Sigmoid colon (tissue), 4 donors: ENCODE data around the gene CYP26B1.

Experiments used
- EP300 ChIP-seq, 4 donors: sonication (generic); formaldehyde crosslinking; IDR thresholded peaks; one replicate each; pipeline ENCODE4 v1.6.1; 2017; ENCODE audit warnings: antibody characterized with exemption in 4 of 4
- TF ChIP-seq, protein P1 (sequence below), 4 experiments: fragments of 450-650 bp in 3 of 4; fragments of 200-600 bp in 1 of 4; IDR thresholded peaks; one replicate each; pipeline ENCODE4 v1.5.1; 2016 to 2019; ENCODE audit warnings: antibody characterized with exemption in 4 of 4, mild to moderate bottlenecking in 3 of 4, moderate library complexity in 2 of 4

DNA sequence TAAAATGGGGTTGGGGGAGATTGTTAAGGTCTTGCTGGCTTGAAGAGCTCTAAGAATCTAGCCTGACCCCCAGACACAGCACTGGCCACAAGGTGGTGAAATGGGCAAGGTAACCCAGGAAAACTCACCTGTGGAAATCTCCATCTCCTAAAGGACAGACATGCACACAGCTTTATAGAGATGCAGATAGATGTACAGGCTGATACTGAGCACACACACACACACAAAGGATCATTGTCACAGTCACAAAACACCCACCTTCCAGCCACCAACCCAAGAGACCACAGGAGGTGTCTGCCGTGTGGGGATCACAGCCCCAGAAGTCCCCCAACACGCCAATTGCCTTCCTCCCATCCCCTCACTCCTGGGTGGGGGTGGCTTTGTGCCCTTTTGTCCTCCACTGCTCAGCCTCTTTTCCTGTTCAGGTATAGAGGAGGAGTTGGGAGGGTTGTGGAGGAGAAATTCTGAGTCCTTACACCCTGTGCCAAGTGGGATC, 3.2 kb upstream of the CYP26B1 start:
- TF ChIP-seq, protein P1, sequence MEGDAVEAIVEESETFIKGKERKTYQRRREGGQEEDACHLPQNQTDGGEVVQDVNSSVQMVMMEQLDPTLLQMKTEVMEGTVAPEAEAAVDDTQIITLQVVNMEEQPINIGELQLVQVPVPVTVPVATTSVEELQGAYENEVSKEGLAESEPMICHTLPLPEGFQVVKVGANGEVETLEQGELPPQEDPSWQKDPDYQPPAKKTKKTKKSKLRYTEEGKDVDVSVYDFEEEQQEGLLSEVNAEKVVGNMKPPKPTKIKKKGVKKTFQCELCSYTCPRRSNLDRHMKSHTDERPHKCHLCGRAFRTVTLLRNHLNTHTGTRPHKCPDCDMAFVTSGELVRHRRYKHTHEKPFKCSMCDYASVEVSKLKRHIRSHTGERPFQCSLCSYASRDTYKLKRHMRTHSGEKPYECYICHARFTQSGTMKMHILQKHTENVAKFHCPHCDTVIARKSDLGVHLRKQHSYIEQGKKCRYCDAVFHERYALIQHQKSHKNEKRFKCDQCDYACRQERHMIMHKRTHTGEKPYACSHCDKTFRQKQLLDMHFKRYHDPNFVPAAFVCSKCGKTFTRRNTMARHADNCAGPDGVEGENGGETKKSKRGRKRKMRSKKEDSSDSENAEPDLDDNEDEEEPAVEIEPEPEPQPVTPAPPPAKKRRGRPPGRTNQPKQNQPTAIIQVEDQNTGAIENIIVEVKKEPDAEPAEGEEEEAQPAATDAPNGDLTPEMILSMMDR (IDR thresholded peaks at IDR 0.05): no peak
- TF ChIP-seq EP300 (IDR thresholded peaks at IDR 0.05): no peak
